ENCODE results near the gene TMCO2.

GRCh38 chr1:40248412-40248811 lies 675 bp downstream of the TMCO2 start:
- TF ChIP-seq POLR2A (IDR thresholded peaks at IDR 0.05) (no peak), CTCF (IDR thresholded peaks at IDR 0.05) (no peak), POLR2AphosphoS5 (IDR thresholded peaks at IDR 0.05) (no peak)
